OCI-LY7 (cell line): ENCODE measurements around the gene APOA4. TPM values are rescaled to one million over a fixed set of nuclear protein-coding genes. Genes with fewer than 3 reads are reported as not detected.

Experiments
- BruUV-seq: library from RNA; stranded (reverse); fragments of 400-500 nt; replicated peaks from 2 replicates; lab custom pipeline; 2021; lab: Mats Ljungman, UMichigan
- CTCF ChIA-PET: fragments of 300-600 bp; sonication (Branson Sonifier 250); formaldehyde crosslinking; loops from one replicate; lab custom pipeline; 2022; ENCODE audit warnings: antibody characterized with exemption; ENCODE audit not compliant: unreplicated experiment; lab: Charles Lee
- POLR2A ChIA-PET: fragments of 300-600 bp; sonication (Branson Sonifier 250); formaldehyde crosslinking; loops from one replicate; lab custom pipeline; 2022; ENCODE audit warnings: antibody characterized with exemption; lab: Charles Lee
- DNase-seq: peaks from one replicate; pipeline ENCODE4 v3.0.0-alpha.2; 2015; ENCODE audit warnings: low spot score
- H2AFZ ChIP-seq: fragments of 200-600 bp; sonication (generic), shearing (Covaris generic); 2 replicates; pipeline ENCODE4 v1.6.1; 2014; ENCODE audit warnings: mild to moderate bottlenecking, antibody characterized with exemption, low read length, moderate library complexity
- H3K27ac ChIP-seq: fragments of 200-600 bp; sonication (generic); 2 replicates; pipeline ENCODE4 v1.5.1; 2014; ENCODE audit warnings: mixed run types, low read depth, mild to moderate bottlenecking, moderate library complexity, low read length, inconsistent platforms; ENCODE audit not compliant: poor library complexity, severe bottlenecking
- H3K36me3 ChIP-seq: fragments of 200-600 bp; sonication (generic); 2 replicates; pipeline ENCODE4 v1.6.1; 2014; ENCODE audit warnings: mild to moderate bottlenecking, antibody characterized with exemption, low read length, moderate library complexity, mixed read lengths; ENCODE audit not compliant: insufficient read depth
- H3K4me1 ChIP-seq: fragments of 200-600 bp; sonication (generic); 2 replicates; pipeline ENCODE4 v1.5.1; 2014; ENCODE audit warnings: mild to moderate bottlenecking, low read length; ENCODE audit not compliant: insufficient read depth, poor library complexity, severe bottlenecking
- H3K4me2 ChIP-seq: fragments of 200-600 bp; sonication (generic); 2 replicates; pipeline ENCODE4 v1.6.1; 2014; ENCODE audit warnings: mild to moderate bottlenecking, low read length
- H3K4me3 ChIP-seq: fragments of 200-600 bp; sonication (generic); 2 replicates; pipeline ENCODE4 v1.5.1; 2014; ENCODE audit warnings: mild to moderate bottlenecking, low read depth, low read length; ENCODE audit not compliant: poor library complexity, severe bottlenecking
- H3K79me2 ChIP-seq: fragments of 200-600 bp; sonication (generic); 2 replicates; pipeline ENCODE4 v1.6.1; 2016; ENCODE audit warnings: low read depth, mild to moderate bottlenecking, low read length, moderate library complexity, mixed read lengths; ENCODE audit not compliant: insufficient read depth
- H3K9me2 ChIP-seq: fragments of 200-600 bp; sonication (generic); 2 replicates; pipeline ENCODE4 v1.6.1; 2016; ENCODE audit warnings: mild to moderate bottlenecking, low read length, mixed read lengths; ENCODE audit not compliant: insufficient read depth
- H3K9me3 ChIP-seq: fragments of 200-600 bp; sonication (generic); 2 replicates; pipeline ENCODE4 v1.6.1; 2014; ENCODE audit warnings: mild to moderate bottlenecking, mixed run types, low read length, mixed read lengths
- H4K20me1 ChIP-seq: fragments of 200-600 bp; sonication (generic); 2 replicates; pipeline ENCODE4 v1.6.1; 2014; ENCODE audit warnings: mild to moderate bottlenecking, antibody characterized with exemption, low read length, moderate library complexity, mixed read lengths; ENCODE audit not compliant: insufficient read depth
- EZH2phosphoT487 ChIP-seq: fragments of 200-600 bp; sonication (generic); IDR thresholded peaks from 2 replicates; pipeline ENCODE4 v1.6.1; 2018; ENCODE audit warnings: low read depth, borderline replicate concordance, mild to moderate bottlenecking, mixed run types, antibody characterized with exemption, low read length, moderate library complexity, mixed read lengths
- intact Hi-C: fragments of 100-400 bp; cut with micrococcal nuclease; formaldehyde crosslinking; loops from one replicate; pipeline ENCODE4 v1.10.0; 2022; ENCODE audit not compliant: unreplicated experiment
- total RNA-seq, 2 experiments: library from RNA; depleted of rRNA in 1 of 2; stranded (reverse); fragments of >200 nt in 1 of 2; shearing (Covaris generic) in 1 of 2; gene quantifications; 2 replicates each; pipeline ENCODE4 v1.2.3, GENCODE V29; 2014 to 2022
- TF ChIP-seq, protein P1 (sequence below): fragments of 200-600 bp; sonication (generic); conservative IDR thresholded peaks from 2 replicates; pipeline ENCODE4 v1.5.1; 2014; ENCODE audit warnings: mild to moderate bottlenecking, antibody characterized with exemption, low read length, moderate library complexity, mixed read lengths

The APOA4 gene
- total RNA-seq, 2 experiments from 2014 or later, result not detected

DNA sequence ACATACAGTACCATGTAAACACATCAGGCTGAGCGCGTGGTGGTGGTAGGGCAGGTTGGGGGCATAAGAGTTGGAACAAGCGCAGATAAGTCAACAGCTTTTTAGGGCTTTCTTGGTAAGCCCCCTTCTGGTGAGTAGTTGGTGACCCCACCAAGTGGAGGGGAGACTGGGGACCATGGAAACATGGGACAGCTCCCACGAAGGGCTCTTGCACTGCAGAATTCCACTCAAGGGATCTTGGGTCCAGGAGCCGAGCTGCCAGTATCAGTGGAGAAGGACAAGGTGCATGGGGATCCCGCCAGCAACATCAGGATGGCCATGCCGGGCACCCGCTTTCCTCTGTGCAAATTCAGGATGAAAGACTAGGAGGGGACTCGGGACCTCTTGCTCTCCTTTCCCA is 20.6 kb upstream of the APOA4 start:
- DNase-seq, result no peak
- BruUV-seq, result no TSS peak
- Histone ChIP-seq H3K9me3 (no peaks in the 10 kb centered on the region), H3K9me2 (no peaks in the 10 kb centered on the region), H2AFZ (no peak overlapping the region), H3K4me1 (no peaks in the 10 kb centered on the region), H3K79me2 (no peaks in the 10 kb centered on the region), H3K36me3 (peaks cover 52% of the 10 kb centered on the region), H3K4me2 (no peak overlapping the region), H3K27ac (no peak overlapping the region), H3K4me3 (no peak overlapping the region), H4K20me1 (no peaks in the 10 kb centered on the region)
- POLR2A ChIA-PET, result no interaction called here
- intact Hi-C loops, result no loop called here
- CTCF ChIA-PET, result no interaction called here
- TF ChIP-seq, protein P1, sequence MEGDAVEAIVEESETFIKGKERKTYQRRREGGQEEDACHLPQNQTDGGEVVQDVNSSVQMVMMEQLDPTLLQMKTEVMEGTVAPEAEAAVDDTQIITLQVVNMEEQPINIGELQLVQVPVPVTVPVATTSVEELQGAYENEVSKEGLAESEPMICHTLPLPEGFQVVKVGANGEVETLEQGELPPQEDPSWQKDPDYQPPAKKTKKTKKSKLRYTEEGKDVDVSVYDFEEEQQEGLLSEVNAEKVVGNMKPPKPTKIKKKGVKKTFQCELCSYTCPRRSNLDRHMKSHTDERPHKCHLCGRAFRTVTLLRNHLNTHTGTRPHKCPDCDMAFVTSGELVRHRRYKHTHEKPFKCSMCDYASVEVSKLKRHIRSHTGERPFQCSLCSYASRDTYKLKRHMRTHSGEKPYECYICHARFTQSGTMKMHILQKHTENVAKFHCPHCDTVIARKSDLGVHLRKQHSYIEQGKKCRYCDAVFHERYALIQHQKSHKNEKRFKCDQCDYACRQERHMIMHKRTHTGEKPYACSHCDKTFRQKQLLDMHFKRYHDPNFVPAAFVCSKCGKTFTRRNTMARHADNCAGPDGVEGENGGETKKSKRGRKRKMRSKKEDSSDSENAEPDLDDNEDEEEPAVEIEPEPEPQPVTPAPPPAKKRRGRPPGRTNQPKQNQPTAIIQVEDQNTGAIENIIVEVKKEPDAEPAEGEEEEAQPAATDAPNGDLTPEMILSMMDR, result no peak
- no peak for TF ChIP-seq EZH2phosphoT487

DNA sequence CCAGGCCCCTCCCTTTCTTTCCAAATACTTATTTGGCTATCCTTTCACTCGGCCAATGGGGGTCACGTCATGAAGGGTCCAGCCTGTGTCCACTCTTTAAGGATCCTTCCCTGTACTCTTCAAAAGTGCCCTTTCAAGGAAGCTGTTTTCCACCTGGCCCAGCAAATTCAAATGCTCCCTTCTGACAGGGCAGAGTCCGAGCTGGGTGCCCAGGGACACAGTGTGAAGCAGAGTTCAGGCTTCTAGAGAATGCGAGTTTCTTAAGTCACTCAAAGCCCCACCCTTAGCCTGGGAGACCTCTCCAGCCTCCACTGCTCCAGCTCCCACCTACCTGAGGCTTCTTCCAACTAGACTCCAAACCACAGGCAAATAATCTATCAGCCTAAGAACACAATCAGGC is 19.8 kb upstream of the APOA4 start:
- Histone ChIP-seq H3K27ac (no peak overlapping the region), H4K20me1 (no peaks in the 10 kb centered on the region), H3K79me2 (no peaks in the 10 kb centered on the region), H3K36me3 (peaks cover 47% of the 10 kb centered on the region), H3K9me3 (no peaks in the 10 kb centered on the region), H2AFZ (no peak overlapping the region), H3K4me2 (no peak overlapping the region), H3K9me2 (no peaks in the 10 kb centered on the region), H3K4me3 (no peak overlapping the region), H3K4me1 (no peaks in the 10 kb centered on the region)
- intact Hi-C loops, result no loop called here
- BruUV-seq, result no TSS peak
- ChIA-PET POLR2A (interaction anchor here (1.3 kb wide), 1 partner anchor 9 kb away, joined by 3 read pairs; no protein-coding TSS in a partner anchor), CTCF (no interaction called here)
- DNase-seq, result no peak
- no peak for TF ChIP-seq EZH2phosphoT487
- TF ChIP-seq, protein P1, result no peak

DNA sequence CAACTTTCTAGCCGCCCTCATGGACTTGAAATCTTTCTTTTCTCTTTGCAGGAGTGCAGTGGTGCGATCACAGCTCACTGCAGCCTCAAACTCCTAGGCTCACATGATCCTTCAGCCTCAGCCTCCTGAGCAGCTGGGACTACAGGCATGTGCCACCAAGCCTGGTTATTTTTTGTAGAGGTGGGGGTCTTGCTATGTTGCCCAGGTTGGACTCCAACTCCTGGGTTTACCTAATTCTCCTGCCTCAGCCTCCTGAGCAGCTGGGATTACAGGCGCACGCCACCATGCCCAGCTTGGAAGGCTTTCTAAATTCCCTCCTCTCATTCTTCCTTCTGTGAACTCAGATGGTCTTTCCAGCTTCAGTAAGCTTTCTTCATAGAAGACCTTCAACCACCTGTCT is 19.0 kb upstream of the APOA4 start:
- Histone ChIP-seq H3K79me2 (no peaks in the 10 kb centered on the region), H3K27ac (no peak overlapping the region), H2AFZ (no peak overlapping the region), H3K4me1 (no peaks in the 10 kb centered on the region), H3K36me3 (peaks cover 39% of the 10 kb centered on the region), H3K9me3 (no peaks in the 10 kb centered on the region), H3K4me3 (no peak overlapping the region), H4K20me1 (no peaks in the 10 kb centered on the region), H3K4me2 (no peak overlapping the region), H3K9me2 (no peaks in the 10 kb centered on the region)
- no peak for TF ChIP-seq EZH2phosphoT487
- TF ChIP-seq, protein P1, result no peak
- ChIA-PET POLR2A (interaction anchor here (1.3 kb wide), 1 partner anchor 10 kb away, joined by 3 read pairs; no protein-coding TSS in a partner anchor), CTCF (no interaction called here)
- DNase-seq, result no peak
- no TSS peak for BruUV-seq
- intact Hi-C loops, result no loop called here
